ENCODE data around the gene TREM2. TPM values are rescaled to one million over a fixed set of nuclear protein-coding genes. Genes with fewer than 3 reads are reported as not detected.

The TREM2 gene
- total RNA-seq, 1 experiment from 2014 or later = not detected

DNA sequence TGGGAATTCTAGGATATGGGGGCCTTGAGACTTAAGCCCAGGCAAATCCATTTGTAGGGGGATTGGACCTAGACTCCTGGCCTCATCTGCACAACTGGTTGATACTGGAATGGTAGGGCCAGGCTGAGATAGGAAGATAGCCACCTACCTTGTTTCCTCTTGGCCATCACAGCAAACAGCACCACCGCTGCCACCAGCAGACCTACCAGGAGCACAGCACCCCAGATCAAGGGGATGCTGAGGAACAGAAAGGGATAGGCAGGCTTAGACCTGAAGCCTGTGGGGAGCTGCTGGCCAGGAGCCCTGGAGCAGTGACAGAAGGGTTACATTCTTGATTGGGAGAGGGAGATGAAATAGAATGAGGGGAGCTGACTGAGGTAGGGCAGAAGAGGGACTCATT is 12.2 kb downstream of the TREM2 start:
- Histone ChIP-seq H3K4me1 (peaks cover 15% of the 10 kb centered on the region), H3K27me3 (replicated peaks; ENCODE audit: control insufficient read depth, insufficient read depth, low read length) (no peaks in the 10 kb centered on the region), H3K9me3 (no peaks in the 10 kb centered on the region), H3K4me3 (ENCODE audit: low read depth, low read length) (no peak overlapping the region), H3K36me3 (ENCODE audit: control insufficient read depth, insufficient read depth, low read length) (no peaks in the 10 kb centered on the region)
- DNase-seq = no peak
- TF ChIP-seq, protein P1, sequence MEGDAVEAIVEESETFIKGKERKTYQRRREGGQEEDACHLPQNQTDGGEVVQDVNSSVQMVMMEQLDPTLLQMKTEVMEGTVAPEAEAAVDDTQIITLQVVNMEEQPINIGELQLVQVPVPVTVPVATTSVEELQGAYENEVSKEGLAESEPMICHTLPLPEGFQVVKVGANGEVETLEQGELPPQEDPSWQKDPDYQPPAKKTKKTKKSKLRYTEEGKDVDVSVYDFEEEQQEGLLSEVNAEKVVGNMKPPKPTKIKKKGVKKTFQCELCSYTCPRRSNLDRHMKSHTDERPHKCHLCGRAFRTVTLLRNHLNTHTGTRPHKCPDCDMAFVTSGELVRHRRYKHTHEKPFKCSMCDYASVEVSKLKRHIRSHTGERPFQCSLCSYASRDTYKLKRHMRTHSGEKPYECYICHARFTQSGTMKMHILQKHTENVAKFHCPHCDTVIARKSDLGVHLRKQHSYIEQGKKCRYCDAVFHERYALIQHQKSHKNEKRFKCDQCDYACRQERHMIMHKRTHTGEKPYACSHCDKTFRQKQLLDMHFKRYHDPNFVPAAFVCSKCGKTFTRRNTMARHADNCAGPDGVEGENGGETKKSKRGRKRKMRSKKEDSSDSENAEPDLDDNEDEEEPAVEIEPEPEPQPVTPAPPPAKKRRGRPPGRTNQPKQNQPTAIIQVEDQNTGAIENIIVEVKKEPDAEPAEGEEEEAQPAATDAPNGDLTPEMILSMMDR (IDR thresholded peaks at IDR 0.05; ENCODE audit: insufficient read depth in 1 of 2, low read depth in 1 of 2, low read length in 1 of 2, severe bottlenecking in 1 of 2, unreplicated experiment in 1 of 2) = no peak
- ChIA-PET POLR2A (no interaction called here), CTCF (no interaction called here)
- Mint-ChIP-seq H3K27ac (ENCODE audit: unreplicated experiment) (no peak overlapping the region), H3K36me3 (ENCODE audit: insufficient read depth, unreplicated experiment) (no peaks in the 10 kb centered on the region), H3K9me3 (ENCODE audit: unreplicated experiment) (no peaks in the 10 kb centered on the region), H3K4me1 (ENCODE audit: low read depth, unreplicated experiment) (peaks cover 18% of the 10 kb centered on the region), H3K27me3 (ENCODE audit: insufficient read depth, unreplicated experiment) (no peaks in the 10 kb centered on the region), H3K4me3 (ENCODE audit: unreplicated experiment) (no peak overlapping the region)
- no TSS peak for BruUV-seq (replicated peaks)
- intact Hi-C loops (cut with micrococcal nuclease; ENCODE audit: unreplicated experiment) = no loop called here

DNA sequence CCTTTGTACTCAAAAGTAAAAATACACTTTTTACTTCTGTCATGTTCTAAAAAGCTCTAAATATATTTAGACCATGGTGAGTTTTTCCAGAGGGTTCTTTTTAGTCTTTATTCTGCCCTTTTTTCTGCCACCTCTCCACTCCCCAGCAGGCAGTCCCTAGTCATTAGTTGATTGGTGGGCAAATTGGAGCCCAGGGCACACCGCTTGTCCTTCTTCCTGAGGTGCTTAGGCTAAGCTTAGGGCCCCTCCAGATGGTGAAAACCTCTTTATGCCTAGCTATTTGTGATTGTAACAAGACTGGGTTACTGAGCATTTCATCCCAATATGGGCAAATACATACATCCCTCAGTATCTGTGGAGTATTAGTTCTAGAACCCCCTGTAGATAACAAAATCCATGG is 15.0 kb downstream of the TREM2 start:
- Mint-ChIP-seq H3K27ac (ENCODE audit: unreplicated experiment) (no peak overlapping the region), H3K9me3 (ENCODE audit: unreplicated experiment) (no peaks in the 10 kb centered on the region), H3K4me1 (ENCODE audit: low read depth, unreplicated experiment) (no peaks in the 10 kb centered on the region), H3K27me3 (ENCODE audit: insufficient read depth, unreplicated experiment) (no peaks in the 10 kb centered on the region), H3K36me3 (ENCODE audit: insufficient read depth, unreplicated experiment) (no peaks in the 10 kb centered on the region), H3K4me3 (ENCODE audit: unreplicated experiment) (no peak overlapping the region)
- POLR2A ChIA-PET = no interaction called here
- intact Hi-C loops (cut with micrococcal nuclease; ENCODE audit: unreplicated experiment) = loop anchor here (2.0 kb wide), 1 partner anchor 55 kb away; no protein-coding TSS in a partner anchor
- no peaks in the 10 kb centered on the region for H3K27me3 ChIP-seq (replicated peaks; ENCODE audit: control insufficient read depth, insufficient read depth, low read length)
- no peaks in the 10 kb centered on the region for H3K36me3 ChIP-seq (ENCODE audit: control insufficient read depth, insufficient read depth, low read length)
- TF ChIP-seq, protein P1 (IDR thresholded peaks at IDR 0.05; ENCODE audit: insufficient read depth in 1 of 2, low read depth in 1 of 2, low read length in 1 of 2, severe bottlenecking in 1 of 2, unreplicated experiment in 1 of 2) = no peak
- no peak for DNase-seq
- H3K4me1 ChIP-seq = no peaks in the 10 kb centered on the region
- H3K4me3 ChIP-seq (ENCODE audit: low read depth, low read length) = no peak overlapping the region
- no TSS peak for BruUV-seq (replicated peaks)
- CTCF ChIA-PET = no interaction called here
- peaks cover 6% of the 10 kb centered on the region for H3K9me3 ChIP-seq

DNA sequence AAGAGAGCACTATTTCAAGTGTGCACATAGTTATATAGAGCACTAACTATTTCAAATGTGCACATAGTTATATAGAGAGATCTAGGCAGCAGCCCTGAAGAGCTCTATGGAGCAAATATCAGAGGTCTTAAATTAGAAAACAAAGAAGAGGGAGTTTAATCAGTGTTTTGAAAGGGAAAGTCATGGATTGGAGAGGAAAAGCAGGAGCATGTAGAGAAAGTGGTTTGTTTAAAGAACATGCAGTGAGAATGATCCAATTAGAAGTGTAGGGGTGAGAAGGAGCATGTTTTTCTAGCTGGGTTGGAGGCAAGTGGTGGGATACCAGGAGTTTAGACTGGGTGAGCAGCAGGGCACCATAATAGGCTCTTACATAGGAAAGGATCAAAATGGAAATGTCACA is 26.0 kb downstream of the TREM2 start:
- Mint-ChIP-seq H3K36me3 (ENCODE audit: insufficient read depth, unreplicated experiment) (no peaks in the 10 kb centered on the region), H3K9me3 (ENCODE audit: unreplicated experiment) (no peaks in the 10 kb centered on the region), H3K4me3 (ENCODE audit: unreplicated experiment) (no peak overlapping the region), H3K4me1 (ENCODE audit: low read depth, unreplicated experiment) (no peaks in the 10 kb centered on the region), H3K27me3 (ENCODE audit: insufficient read depth, unreplicated experiment) (no peaks in the 10 kb centered on the region), H3K27ac (ENCODE audit: unreplicated experiment) (no peak overlapping the region)
- Histone ChIP-seq H3K27me3 (replicated peaks; ENCODE audit: control insufficient read depth, insufficient read depth, low read length) (no peaks in the 10 kb centered on the region), H3K36me3 (ENCODE audit: control insufficient read depth, insufficient read depth, low read length) (no peaks in the 10 kb centered on the region), H3K4me1 (no peaks in the 10 kb centered on the region), H3K4me3 (ENCODE audit: low read depth, low read length) (no peak overlapping the region), H3K9me3 (no peaks in the 10 kb centered on the region)
- no peak for DNase-seq
- ChIA-PET POLR2A (no interaction called here), CTCF (no interaction called here)
- no TSS peak for BruUV-seq (replicated peaks)
- intact Hi-C loops (cut with micrococcal nuclease; ENCODE audit: unreplicated experiment) = no loop called here
- TF ChIP-seq, protein P1 (IDR thresholded peaks at IDR 0.05; ENCODE audit: insufficient read depth in 1 of 2, low read depth in 1 of 2, low read length in 1 of 2, severe bottlenecking in 1 of 2, unreplicated experiment in 1 of 2) = no peak
